Ishikawa (cell line): ENCODE measurements around the gene TMC3.

Source experiments
- CEBPB ChIP-seq: IDR thresholded peaks from 2 replicates; pipeline ENCODE4 v1.6.1; 2012
- CREB1 ChIP-seq: IDR thresholded peaks from 2 replicates; pipeline ENCODE4 v1.6.1; 2012; ENCODE audit warnings: low read depth
- EGR1 ChIP-seq: IDR thresholded peaks from 2 replicates; pipeline ENCODE4 v1.6.1; 2012
- EP300 ChIP-seq: IDR thresholded peaks from 2 replicates; pipeline ENCODE4 v1.6.1; 2012; ENCODE audit warnings: borderline replicate concordance
- FOXM1 ChIP-seq: IDR thresholded peaks from 2 replicates; pipeline ENCODE4 v1.6.1; 2012; ENCODE audit warnings: low read depth, borderline replicate concordance
- MAX ChIP-seq: IDR thresholded peaks from 2 replicates; pipeline ENCODE4 v1.6.1; 2012
- NFIC ChIP-seq: IDR thresholded peaks from 2 replicates; pipeline ENCODE4 v1.6.1; 2012
- RAD21 ChIP-seq: IDR thresholded peaks from 2 replicates; pipeline ENCODE4 v1.6.1; 2012; ENCODE audit warnings: low read depth
- REST ChIP-seq: IDR thresholded peaks from 2 replicates; pipeline ENCODE4 v1.6.1; 2012; ENCODE audit warnings: low read depth, mild to moderate bottlenecking
- TAF1 ChIP-seq: IDR thresholded peaks from 2 replicates; pipeline ENCODE4 v1.6.1; 2012; ENCODE audit warnings: low read depth, mild to moderate bottlenecking
- TCF12 ChIP-seq: IDR thresholded peaks from 2 replicates; pipeline ENCODE4 v1.6.1; 2012; ENCODE audit warnings: low read depth
- TEAD4 ChIP-seq: IDR thresholded peaks from 2 replicates; pipeline ENCODE4 v1.6.1; 2012
- USF1 ChIP-seq: IDR thresholded peaks from 2 replicates; pipeline ENCODE4 v1.6.1; 2012
- YY1 ChIP-seq: IDR thresholded peaks from 2 replicates; pipeline ENCODE4 v1.6.1; 2012; ENCODE audit warnings: low read depth
- ZBTB7A ChIP-seq: IDR thresholded peaks from 2 replicates; pipeline ENCODE4 v1.6.1; 2012; ENCODE audit warnings: low read depth

The TMC3 gene

GRCh38 chr15:81284256-81285031 is 89.6 kb downstream of the TMC3 start:
- TF ChIP-seq ZBTB7A (no peak), YY1 (no peak), MAX (no peak), CREB1 (no peak), EP300 (no peak), USF1 (no peak), REST (no peak), FOXM1 (no peak), TCF12 (no peak)

GRCh38 chr15:81282911-81283310 is 91.1 kb downstream of the TMC3 start:
- TF ChIP-seq NFIC (no peak), FOXM1 (no peak), EP300 (no peak), REST (no peak), YY1 (no peak), TCF12 (no peak), RAD21 (no peak), CREB1 (no peak), CEBPB (no peak), ZBTB7A (no peak)

- no peak for TF ChIP-seq CREB1
These were observed 91.5 kb downstream of the TMC3 start for GRCh38 chr15:81282606-81282895.

GRCh38 chr15:81281766-81282605 is 92.0 kb downstream of the TMC3 start:
- TF ChIP-seq CEBPB, result no peak
- no peak for TF ChIP-seq TCF12
- TF ChIP-seq NFIC, result no peak
- no peak for TF ChIP-seq TEAD4
- TF ChIP-seq RAD21, result no peak
- TF ChIP-seq ZBTB7A, result no peak
- TF ChIP-seq YY1, result no peak
- TF ChIP-seq MAX, result no peak
- TF ChIP-seq CREB1, result no peak
- no peak for TF ChIP-seq EP300
- TF ChIP-seq FOXM1, result no peak
- TF ChIP-seq TAF1, result no peak
- TF ChIP-seq USF1, result no peak
- no peak for TF ChIP-seq REST
- TF ChIP-seq EGR1, result no peak

- no peak for TF ChIP-seq EGR1
- TF ChIP-seq MAX, result no peak
- no peak for TF ChIP-seq TCF12
- no peak for TF ChIP-seq YY1
- no peak for TF ChIP-seq RAD21
- no peak for TF ChIP-seq NFIC
- TF ChIP-seq FOXM1, result no peak
- TF ChIP-seq ZBTB7A, result no peak
- TF ChIP-seq TEAD4, result no peak
- no peak for TF ChIP-seq CEBPB
- TF ChIP-seq REST, result no peak
- TF ChIP-seq TAF1, result no peak
- no peak for TF ChIP-seq USF1
These were observed 92.6 kb downstream of the TMC3 start for GRCh38 chr15:81281456-81281735.
